ENCODE results near the gene IMPDH2. TPM values are rescaled to one million over a fixed set of nuclear protein-coding genes. Genes with fewer than 3 reads are reported as not detected.

IMPDH2 gene
- total and polyA plus RNA-seq, 2 of the 4 experiments (the other 2 are of a cell fraction), result 190 to 296 TPM

DNA sequence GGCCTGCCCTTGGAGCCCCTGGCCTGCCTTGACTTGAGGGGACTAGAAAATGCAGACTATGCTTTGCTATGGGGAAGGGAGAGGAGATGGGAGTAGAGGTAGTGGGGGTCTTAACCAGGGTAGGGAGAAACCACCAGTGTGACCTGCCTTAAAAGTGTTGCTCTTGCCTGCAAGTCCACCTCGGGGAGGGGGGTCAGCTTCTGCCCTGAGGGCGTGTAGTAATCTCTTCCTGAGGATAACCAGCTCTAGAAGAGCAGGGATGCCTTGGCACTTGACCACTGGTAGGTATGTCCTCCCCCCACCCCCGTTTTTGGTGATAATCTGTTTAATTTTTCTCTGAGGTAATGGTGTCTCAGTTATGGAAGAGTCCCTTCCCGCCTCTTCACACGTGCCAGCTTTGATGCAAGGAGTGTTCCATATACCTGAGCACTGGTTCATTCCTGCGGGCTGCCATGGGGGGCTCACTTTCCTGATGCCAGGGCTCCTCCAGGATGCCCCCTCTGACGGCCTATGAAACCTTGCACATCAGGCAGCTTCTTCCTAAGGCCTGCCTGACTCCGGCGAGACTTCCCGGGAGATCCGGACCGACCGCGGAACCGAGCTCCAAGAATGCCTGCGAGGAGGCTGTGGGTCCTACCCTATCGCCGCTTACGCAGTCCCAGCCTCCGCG, 39.9 kb downstream of the IMPDH2 start:
- CTCF ChIA-PET, result interaction anchor here (1.0 to 3.2 kb wide), 5 partner anchors 11 to 105 kb away, joined by 3 to 17 read pairs (median 3); partner anchors contain the start of genes NDUFAF3, QRICH1 and WDR6
- H3K23ac ChIP-seq (ENCODE audit: low read depth, low read length), result peak overlapping the region; percentile 50; the same call in 1 of the 2 replicates
- H2AK5ac ChIP-seq (ENCODE audit: low read depth, low read length), result peak overlapping the region; percentile 89
- H2BK120ac ChIP-seq (ENCODE audit: low read depth, low read length), result peak overlapping the region; percentile 71
- H3K36me3 ChIP-seq (ENCODE audit: control insufficient read depth, insufficient read depth, low read length), result peaks cover 11% of the 10 kb centered on the region
- peak overlapping the region; percentile 72 for H3K4me3 ChIP-seq (ENCODE audit: insufficient read depth, low read depth, low read length)
- TSS peak; percentile 84 for BruUV-seq (replicated peaks)
- POLR2A ChIA-PET (ENCODE audit: unreplicated experiment), result interaction anchor here (1.3 kb wide), 1 partner anchor 18 kb away, joined by 9 read pairs; the partner anchor contains the start of gene WDR6
- TF ChIP-seq RCOR1 (IDR thresholded peaks at IDR 0.05; ENCODE audit: insufficient replicate concordance, low read length) (no peak), BHLHE40 (IDR thresholded peaks at IDR 0.05; ENCODE audit: low read depth, low read length) (peak; percentile 17; the same call in 1 of the 2 replicates)
- H4K8ac ChIP-seq (ENCODE audit: low read depth in 2 of 2, low read length in 2 of 2), result peak overlapping the region; percentile 74 to 79
- peaks cover 7% of the 10 kb centered on the region for H3K9me1 ChIP-seq (ENCODE audit: insufficient read depth, low read length)
- peak overlapping the region; percentile 74 for H3K18ac ChIP-seq (ENCODE audit: low read depth, low read length)
- WGBS, 2 experiments (ENCODE audit: extremely low coverage in 2 of 2, insufficient read length in 1 of 2), result 5% methylated on average over 12 of the region's 21 CpGs; no CpG with 5 or more reads in 1 of the 2 experiments
- no peaks in the 10 kb centered on the region for H3K27me3 ChIP-seq (ENCODE audit: control insufficient read depth, insufficient read depth, low read length)
- H3K27ac ChIP-seq (ENCODE audit: insufficient read depth, low read length), result peak overlapping the region; percentile 92
- peak overlapping the region; percentile 84 for H3K14ac ChIP-seq (replicated peaks; ENCODE audit: low read depth, low read length)
- H2AFZ ChIP-seq (replicated peaks; ENCODE audit: low read length, poor library complexity), result peak overlapping the region; percentile 96
- H3K9ac ChIP-seq (ENCODE audit: low read depth, low read length), result peak overlapping the region; percentile 74
- H4K91ac ChIP-seq (ENCODE audit: insufficient read depth, low read depth, low read length), result peak overlapping the region; percentile 80
- no peaks in the 10 kb centered on the region for H4K20me1 ChIP-seq (ENCODE audit: insufficient read depth, low read length)
- H3K4me1 ChIP-seq (ENCODE audit: control insufficient read depth, insufficient read depth, low read length), result peaks cover 14% of the 10 kb centered on the region
- H3K9me3 ChIP-seq (ENCODE audit: control insufficient read depth, insufficient read depth, low read length), result no peaks in the 10 kb centered on the region
- ATAC-seq (ENCODE audit: low read depth) (no peak), DNase-seq (peak; percentile 4)
- H2BK5ac ChIP-seq (ENCODE audit: low read depth, low read length, poor library complexity, severe bottlenecking), result peak overlapping the region; percentile 90
- H2BK15ac ChIP-seq (ENCODE audit: low read depth, low read length), result peak overlapping the region; percentile 47; the same call in 1 of the 3 replicates
- dilution Hi-C loops (cut with HindIII; ENCODE audit: low sequenced_read_pairs, unreplicated experiment), result no loop called here
- H4K5ac ChIP-seq (ENCODE audit: low read depth, low read length), result peak overlapping the region; percentile 76
- H3K4me2 ChIP-seq (ENCODE audit: low read depth, low read length), result peak overlapping the region; percentile 86
- peak overlapping the region; percentile 96 for H2AK9ac ChIP-seq (replicated peaks; ENCODE audit: low read depth, low read length, poor library complexity)
- intact Hi-C loops (cut with micrococcal nuclease), result loop anchor here (1.0 to 2.0 kb wide), 3 partner anchors 18 to 105 kb away; partner anchors contain the start of genes QRICH1 and WDR6
- peak overlapping the region; percentile 63 for H2BK20ac ChIP-seq (ENCODE audit: low read depth, low read length)
- H3K79me1 ChIP-seq (ENCODE audit: low read depth in 1 of 2, low read length in 2 of 2), result peaks cover 20 to 39% of the 10 kb centered on the region in 2 experiments
- peak overlapping the region; percentile 87 for H3K4ac ChIP-seq (ENCODE audit: low read depth, low read length)
- in situ Hi-C loops (cut with MboI; ENCODE audit: low sequenced_read_pairs), result no loop called here
- H3K56ac ChIP-seq (ENCODE audit: extremely low read depth, insufficient read depth, low read length), result peak overlapping the region; percentile 77

All from IMR-90 (cell line).